Measurements from ENCODE around the gene TMEM132E. TPM values are rescaled to one million over a fixed set of nuclear protein-coding genes. Genes with fewer than 3 reads are reported as not detected.
A peak's percentile ranks its signal among the peaks of the same experiment; 100 is the strongest.

Gene TMEM132E
- total and polyA plus RNA-seq, 2 of the 8 experiments (the other 6 are each of a cell fraction or from before 2014, with no cell fraction given), result 0.45 to 0.60 TPM

GRCh38 chr17:34542700-34543336, 36.6 kb upstream of the TMEM132E start:
- Histone ChIP-seq H3K4me1 (replicated peaks in 1 of 4; ENCODE audit: control insufficient read depth in 3 of 4, insufficient read depth in 4 of 4, low read length in 3 of 4) (peaks cover 0 to 4% (median 3%) of the 10 kb centered on the region in 4 experiments; a peak in 2 of 7 replicates), H3K4me3 (ENCODE audit: extremely low read depth in 1 of 4, insufficient read depth in 2 of 4, low read depth in 3 of 4, low read length in 4 of 4) (no peak overlapping the region), H3K79me1 (ENCODE audit: low read depth, low read length) (no peaks in the 10 kb centered on the region), H2AFZ (ENCODE audit: low read length) (no peak overlapping the region), H3K27ac (ENCODE audit: low read depth, low read length) (no peak overlapping the region), H4K91ac (replicated peaks; ENCODE audit: insufficient read length, low read length) (no peak overlapping the region), H3K56ac (replicated peaks; ENCODE audit: insufficient read length, low read depth, low read length) (no peak overlapping the region), H3K18ac (ENCODE audit: extremely low read depth, low read length) (no peak overlapping the region), H3K4ac (replicated peaks; ENCODE audit: insufficient read length, low read depth, low read length) (no peak overlapping the region), H4K5ac (ENCODE audit: insufficient read length, low read depth, low read length) (no peak overlapping the region), H3K9ac (replicated peaks in 1 of 4; ENCODE audit: extremely low read depth in 1 of 4, low read depth in 3 of 4, low read length in 3 of 4) (no peak overlapping the region), H2AK5ac (ENCODE audit: low read depth, low read length) (no peak overlapping the region), H2BK20ac (ENCODE audit: low read length) (no peak overlapping the region), H2BK15ac (ENCODE audit: low read length) (no peak overlapping the region), H2BK12ac (ENCODE audit: low read depth, low read length) (no peak overlapping the region), H3K23me2 (ENCODE audit: low read depth, low read length) (no peaks in the 10 kb centered on the region; the same call in 1 of the 2 replicates), H3K14ac (ENCODE audit: insufficient read length) (no peak overlapping the region), H2BK120ac (replicated peaks; ENCODE audit: low read depth, low read length) (no peak overlapping the region), H3K36me3 (ENCODE audit: control insufficient read depth in 2 of 4, insufficient read depth in 4 of 4, low read length in 3 of 4) (no peaks in the 10 kb centered on the region), H4K8ac (ENCODE audit: extremely low read depth, insufficient read depth, low read length) (no peak overlapping the region), H4K20me1 (replicated peaks in 1 of 2; ENCODE audit: control insufficient read depth in 1 of 2, insufficient read depth in 2 of 2, low read length in 2 of 2) (no peaks in the 10 kb centered on the region), H3K27me3 (replicated peaks in 1 of 4; ENCODE audit: control insufficient read depth in 3 of 4, extremely low read depth in 1 of 4, insufficient read depth in 3 of 4, low read length in 3 of 4) (peaks cover 0 to 5% (median 2%) of the 10 kb centered on the region in 4 experiments; a peak in 1 of 7 replicates), H3K23ac (ENCODE audit: insufficient read length) (no peak overlapping the region), H3K4me2 (ENCODE audit: insufficient read depth in 1 of 2, low read depth in 2 of 2, low read length in 2 of 2) (no peak overlapping the region), H2BK5ac (ENCODE audit: low read depth, low read length) (no peak overlapping the region), H3K9me3 (ENCODE audit: insufficient read depth in 2 of 2, low read depth in 1 of 2, low read length in 1 of 2) (no peaks in the 10 kb centered on the region), H3K79me2 (ENCODE audit: control insufficient read depth in 1 of 2, insufficient read depth in 2 of 2, low read length in 2 of 2) (no peaks in the 10 kb centered on the region)
- ChIA-PET CTCF (ENCODE audit: partially characterized antibody) (interaction anchor here (0.6 to 7.3 kb wide), 68 partner anchors 9 to 577 kb away, joined by 3 to 102 read pairs (median 5); partner anchors contain the start of gene RAD51D), POLR2A (ENCODE audit: partially characterized antibody) (no interaction called here)
- FAIRE-seq (peak; percentile 50), DNase-seq (ENCODE audit: low read depth in 1 of 2, low spot score in 2 of 2) (peak in 1 of 2 experiments; percentile 89)
- WGBS, 2 experiments (ENCODE audit: extremely low coverage in 1 of 2, insufficient coverage in 1 of 2, insufficient read length in 1 of 2, insufficient replicate concordance in 2 of 2, low coverage in 1 of 2, low lambda C conversion rate in 2 of 2, missing lambda C conversion rate in 1 of 2), result 19% methylated on average over 8 of the region's 8 CpGs; no CpG with 5 or more reads in 1 of the 2 experiments
- TF ChIP-seq USF2 (IDR thresholded peaks at IDR 0.05; ENCODE audit: low read length), result no peak
- no peak for TF ChIP-seq EGR1 (IDR thresholded peaks at IDR 0.05; ENCODE audit: borderline replicate concordance, low read depth, low read length)
- TF ChIP-seq, protein P1, sequence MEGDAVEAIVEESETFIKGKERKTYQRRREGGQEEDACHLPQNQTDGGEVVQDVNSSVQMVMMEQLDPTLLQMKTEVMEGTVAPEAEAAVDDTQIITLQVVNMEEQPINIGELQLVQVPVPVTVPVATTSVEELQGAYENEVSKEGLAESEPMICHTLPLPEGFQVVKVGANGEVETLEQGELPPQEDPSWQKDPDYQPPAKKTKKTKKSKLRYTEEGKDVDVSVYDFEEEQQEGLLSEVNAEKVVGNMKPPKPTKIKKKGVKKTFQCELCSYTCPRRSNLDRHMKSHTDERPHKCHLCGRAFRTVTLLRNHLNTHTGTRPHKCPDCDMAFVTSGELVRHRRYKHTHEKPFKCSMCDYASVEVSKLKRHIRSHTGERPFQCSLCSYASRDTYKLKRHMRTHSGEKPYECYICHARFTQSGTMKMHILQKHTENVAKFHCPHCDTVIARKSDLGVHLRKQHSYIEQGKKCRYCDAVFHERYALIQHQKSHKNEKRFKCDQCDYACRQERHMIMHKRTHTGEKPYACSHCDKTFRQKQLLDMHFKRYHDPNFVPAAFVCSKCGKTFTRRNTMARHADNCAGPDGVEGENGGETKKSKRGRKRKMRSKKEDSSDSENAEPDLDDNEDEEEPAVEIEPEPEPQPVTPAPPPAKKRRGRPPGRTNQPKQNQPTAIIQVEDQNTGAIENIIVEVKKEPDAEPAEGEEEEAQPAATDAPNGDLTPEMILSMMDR (IDR thresholded peaks at IDR 0.05; ENCODE audit: control extremely low read depth in 1 of 3, insufficient read depth in 1 of 3, low read depth in 1 of 3, low read length in 3 of 3), result peak; percentile 63 to 85 (median 80)
- TF ChIP-seq YY1 (IDR thresholded peaks at IDR 0.05; ENCODE audit: low read depth, low read length), result no peak
- no peak for TF ChIP-seq SIX5 (IDR thresholded peaks at IDR 0.05; ENCODE audit: low read depth, low read length)
- TF ChIP-seq KDM5A (IDR thresholded peaks at IDR 0.05; ENCODE audit: low read length), result no peak
- TF ChIP-seq SUZ12 (IDR thresholded peaks at IDR 0.05; ENCODE audit: low read length), result no peak
- TF ChIP-seq RAD21 (IDR thresholded peaks at IDR 0.05 in 1 of 2, conservative IDR thresholded peaks at IDR 0.05 in 1 of 2; ENCODE audit: low read depth in 2 of 2, low read length in 2 of 2), result peak; percentile 91 to 93

All from H1 (cell line).